ENCODE results near the gene GLRB.
"Not testable (repeated sequence)": the region's sequence is repeated elsewhere in the genome, so short reads cannot be mapped to it uniquely, and the experiment has no call there.

Gene GLRB

DNA sequence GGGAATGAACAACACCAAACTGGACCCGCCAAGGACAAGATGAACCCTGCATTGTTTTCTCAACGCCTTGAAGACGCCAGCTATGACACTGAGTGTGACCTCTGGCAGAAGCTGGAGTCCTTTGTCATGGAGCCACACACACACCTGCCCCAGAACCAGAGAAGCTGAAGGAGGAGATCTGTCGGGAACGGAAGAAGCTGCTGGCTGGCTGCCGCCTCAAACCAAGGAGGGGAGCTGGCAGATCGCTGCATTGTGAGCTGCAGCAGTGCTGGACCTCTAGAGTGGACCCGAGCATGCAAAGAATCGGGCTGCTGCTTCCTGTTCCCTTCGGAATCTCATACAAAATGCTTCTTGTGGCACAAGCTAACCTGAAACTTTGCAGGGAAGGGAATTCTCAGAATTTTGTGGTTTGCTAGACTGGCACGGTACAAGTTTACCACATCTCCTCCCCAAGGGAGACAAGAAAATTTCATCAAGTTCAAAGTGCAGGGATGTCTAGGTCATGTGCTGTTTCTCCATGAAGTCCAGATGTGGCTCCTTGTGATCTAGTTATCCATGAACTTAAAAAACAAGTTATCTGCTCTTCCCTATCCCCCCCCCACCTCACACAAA, 23.4 kb upstream of the GLRB start:
- TF ChIP-seq, protein P1, sequence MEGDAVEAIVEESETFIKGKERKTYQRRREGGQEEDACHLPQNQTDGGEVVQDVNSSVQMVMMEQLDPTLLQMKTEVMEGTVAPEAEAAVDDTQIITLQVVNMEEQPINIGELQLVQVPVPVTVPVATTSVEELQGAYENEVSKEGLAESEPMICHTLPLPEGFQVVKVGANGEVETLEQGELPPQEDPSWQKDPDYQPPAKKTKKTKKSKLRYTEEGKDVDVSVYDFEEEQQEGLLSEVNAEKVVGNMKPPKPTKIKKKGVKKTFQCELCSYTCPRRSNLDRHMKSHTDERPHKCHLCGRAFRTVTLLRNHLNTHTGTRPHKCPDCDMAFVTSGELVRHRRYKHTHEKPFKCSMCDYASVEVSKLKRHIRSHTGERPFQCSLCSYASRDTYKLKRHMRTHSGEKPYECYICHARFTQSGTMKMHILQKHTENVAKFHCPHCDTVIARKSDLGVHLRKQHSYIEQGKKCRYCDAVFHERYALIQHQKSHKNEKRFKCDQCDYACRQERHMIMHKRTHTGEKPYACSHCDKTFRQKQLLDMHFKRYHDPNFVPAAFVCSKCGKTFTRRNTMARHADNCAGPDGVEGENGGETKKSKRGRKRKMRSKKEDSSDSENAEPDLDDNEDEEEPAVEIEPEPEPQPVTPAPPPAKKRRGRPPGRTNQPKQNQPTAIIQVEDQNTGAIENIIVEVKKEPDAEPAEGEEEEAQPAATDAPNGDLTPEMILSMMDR (IDR thresholded peaks at IDR 0.05; ENCODE audit: extremely low read depth, missing control alignments) = no peak
- DNase-seq (ENCODE audit: low spot score) = no peak

DNA sequence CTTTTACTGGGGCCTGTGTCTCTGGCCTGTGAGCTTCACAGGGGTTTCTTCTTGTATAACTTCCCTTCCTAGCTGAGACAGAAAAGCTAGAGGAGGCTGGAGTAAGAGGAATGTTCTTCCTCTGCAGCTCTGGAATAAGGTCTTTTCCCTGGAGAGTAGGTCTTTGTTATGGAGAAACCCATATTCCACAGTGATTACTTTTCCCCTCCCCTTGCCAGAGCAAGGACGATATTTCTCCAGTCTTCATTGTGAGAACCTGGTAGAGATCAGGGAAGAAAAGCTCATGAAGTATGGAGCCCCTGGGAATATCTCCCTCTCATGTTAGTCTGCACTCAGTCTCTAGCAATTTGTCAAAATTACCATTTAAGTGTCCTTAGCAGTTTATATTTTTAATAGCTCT, 18.7 kb upstream of the GLRB start:
- no peak for DNase-seq (ENCODE audit: low spot score)
- TF ChIP-seq, protein P1 (IDR thresholded peaks at IDR 0.05; ENCODE audit: extremely low read depth, missing control alignments) = no peak

DNA sequence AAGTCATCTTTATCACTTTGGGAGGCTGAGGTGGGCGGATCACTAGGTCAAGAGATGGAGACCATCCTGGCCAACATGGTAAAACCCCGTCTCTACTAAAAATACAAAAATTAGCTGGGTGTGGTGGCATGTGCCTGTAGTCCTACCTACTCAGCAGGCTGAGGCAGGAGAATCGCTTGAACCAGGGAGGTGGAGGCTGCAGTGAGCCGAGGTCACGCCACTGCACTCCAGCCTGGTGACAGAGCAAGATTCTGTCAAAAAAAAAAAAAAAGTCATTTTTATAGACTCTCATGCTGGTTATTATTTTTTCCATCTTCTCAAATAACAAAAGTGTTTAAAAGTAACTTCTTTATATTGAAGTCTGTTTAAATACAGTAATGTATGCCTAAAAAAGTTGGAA, 17.1 kb upstream of the GLRB start:
- not testable (repeated sequence) for DNase-seq (ENCODE audit: low spot score)

DNA sequence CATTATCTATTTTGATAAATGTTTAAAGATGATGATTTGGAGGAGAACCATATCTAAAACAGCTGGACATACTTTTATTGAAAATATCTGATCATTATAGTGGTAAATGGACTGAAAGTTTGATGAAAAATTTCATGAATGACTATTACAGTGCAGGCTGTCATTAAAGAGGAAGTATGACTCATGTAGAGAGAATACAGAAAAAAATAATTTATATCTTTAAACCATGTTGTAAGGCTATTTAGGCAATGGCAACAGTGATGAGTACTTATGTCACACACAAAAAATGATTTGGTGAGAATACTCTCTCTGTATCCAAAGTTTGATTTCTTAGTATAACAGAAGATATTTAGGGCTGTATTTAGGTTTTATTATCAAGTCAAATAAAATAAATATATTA, 3.9 kb upstream of the GLRB start:
- TF ChIP-seq, protein P1 (IDR thresholded peaks at IDR 0.05; ENCODE audit: extremely low read depth, missing control alignments) = no peak
- DNase-seq (ENCODE audit: low spot score) = no peak

DNA sequence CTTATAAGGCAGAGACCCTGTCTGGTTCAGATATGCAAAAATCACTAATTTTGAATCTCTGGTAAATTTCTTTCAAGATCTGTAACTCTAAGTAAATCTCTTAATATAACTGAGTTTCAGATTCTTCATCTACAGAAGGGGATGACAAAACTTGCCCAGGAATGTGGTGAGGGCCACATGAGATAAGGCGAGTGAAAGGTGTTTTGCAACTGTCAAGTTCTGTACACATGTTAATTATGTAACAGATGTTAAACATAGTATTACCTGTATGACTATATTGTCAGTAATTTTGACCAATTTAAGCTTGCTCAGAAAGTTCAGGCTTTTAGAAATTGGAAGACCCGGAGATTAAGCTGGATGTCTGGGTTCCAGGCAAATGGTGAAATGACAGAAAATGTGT, 549 bp upstream of the GLRB start:
- TF ChIP-seq, protein P1 (IDR thresholded peaks at IDR 0.05; ENCODE audit: extremely low read depth, missing control alignments) = no peak
- no peak for DNase-seq (ENCODE audit: low spot score)

DNA sequence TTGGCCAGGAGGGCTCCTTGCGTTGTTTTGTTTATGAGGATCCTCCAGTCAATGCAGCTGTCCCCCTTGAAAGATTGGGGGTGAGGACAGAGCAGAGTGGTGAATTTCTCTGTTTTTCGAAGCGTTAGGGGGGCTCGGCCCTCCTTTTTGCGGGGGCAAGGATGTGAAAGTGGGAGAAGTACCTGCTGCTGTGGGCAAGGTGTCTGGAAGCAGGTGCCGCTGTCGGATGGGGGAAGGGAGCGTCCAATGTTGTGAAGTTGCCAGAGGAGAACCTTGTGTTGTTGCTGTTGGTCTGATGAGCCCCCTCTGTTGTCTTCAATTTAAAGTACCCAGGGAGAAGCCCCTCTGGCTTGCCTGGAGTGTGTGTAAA, 613 bp downstream of the GLRB start:
- DNase-seq (ENCODE audit: low spot score) = peak; percentile 21

DNA sequence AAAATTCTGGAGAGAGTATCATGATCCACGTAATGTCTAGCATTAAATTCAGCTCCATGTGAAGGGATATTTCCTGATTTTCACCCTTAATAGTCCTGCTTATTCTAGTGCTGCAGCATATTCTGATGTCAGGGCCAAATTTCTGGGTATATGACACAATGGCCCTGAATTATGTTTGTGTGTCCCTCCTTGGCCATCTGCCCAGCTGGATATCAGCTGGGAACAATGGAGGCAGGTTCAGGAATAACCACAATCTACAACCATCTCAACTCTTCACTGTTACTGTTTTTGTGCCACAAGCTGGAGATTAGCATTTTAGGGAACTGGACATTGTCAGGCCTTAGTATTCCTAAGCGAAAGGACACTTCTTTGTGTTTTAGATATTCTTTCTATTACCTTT, 3.5 kb downstream of the GLRB start:
- no peak for DNase-seq (ENCODE audit: low spot score)

More for the DNA sequence above, 613 bp downstream of the GLRB start:
- TF ChIP-seq, protein P1 (IDR thresholded peaks at IDR 0.05; ENCODE audit: extremely low read depth, missing control alignments) = no peak

DNA sequence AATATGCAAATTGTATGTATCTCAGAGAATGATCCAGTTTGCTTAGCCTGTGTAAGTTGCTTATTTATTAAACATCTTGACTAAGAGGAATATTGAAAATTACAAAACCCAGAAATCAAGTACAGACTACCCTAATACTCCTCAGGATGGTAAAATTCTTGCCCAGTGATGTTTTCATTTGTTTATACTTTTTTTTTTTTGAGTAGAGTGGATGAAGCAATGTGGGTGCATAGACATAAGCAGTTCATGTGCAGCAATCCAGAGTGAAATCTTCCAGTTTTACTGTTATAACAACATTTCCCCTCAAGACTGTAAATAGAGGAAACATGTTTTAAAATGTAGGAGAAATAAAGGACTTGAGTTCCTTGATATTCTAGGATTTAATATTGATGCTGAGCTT, 4.7 kb downstream of the GLRB start:
- no peak for DNase-seq (ENCODE audit: low spot score)
- TF ChIP-seq, protein P1 (IDR thresholded peaks at IDR 0.05; ENCODE audit: extremely low read depth, missing control alignments) = no peak

More for the DNA sequence above, 3.5 kb downstream of the GLRB start:
- TF ChIP-seq, protein P1 (IDR thresholded peaks at IDR 0.05; ENCODE audit: extremely low read depth, missing control alignments) = no peak

All from GM20000 (cell line).